HG03064 (cell line): Measurements from ENCODE around the gene SEC14L3.

Experiments
- ATAC-seq: cut with Tn5 transposase; IDR thresholded peaks from one replicate; pipeline ENCODE4 v1.9.1; 2021; ENCODE audit warnings: low read depth; ENCODE audit not compliant: unreplicated experiment

SEC14L3 gene

DNA sequence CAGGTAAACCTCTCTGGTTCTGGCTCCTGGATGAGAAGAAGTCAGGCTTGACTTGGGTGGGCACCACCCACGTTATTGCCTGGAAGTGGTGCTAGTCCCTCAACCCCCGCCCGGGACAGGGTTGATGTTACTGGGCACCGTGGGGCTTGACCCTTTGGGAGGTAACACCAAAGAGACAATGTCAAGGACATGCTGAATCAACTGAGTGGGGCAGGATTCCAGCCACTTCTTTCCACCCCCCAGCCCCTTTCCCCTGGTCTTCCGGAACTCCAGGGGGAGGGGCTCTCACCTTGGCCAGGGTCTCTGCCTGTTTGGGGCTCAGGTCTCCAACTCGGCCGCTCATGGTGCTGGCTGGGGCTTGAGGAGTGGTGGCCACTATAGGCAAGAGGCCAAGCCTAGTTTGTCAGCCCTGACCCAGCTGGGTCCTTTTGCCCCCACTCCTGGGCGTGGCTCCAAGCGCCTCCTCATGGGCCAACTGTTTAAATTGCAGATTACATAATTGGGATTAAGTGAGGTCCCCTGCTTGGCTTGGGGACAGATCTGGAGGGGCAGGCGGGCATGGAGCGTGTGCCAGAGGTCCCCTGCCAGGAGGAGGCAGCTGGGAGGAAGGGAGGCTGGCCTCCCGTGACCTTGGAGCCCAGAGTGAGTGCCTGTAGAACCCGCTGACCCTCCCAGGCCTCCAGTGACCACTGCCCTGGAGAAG is at the start of gene SEC14L3:
Gene SEC14L3, minus strand, starts transcription at position 402 of the 703 bp plus-strand sequence. Its CDS starts 59 bp downstream, at position 343.
- ATAC-seq: no peak

DNA sequence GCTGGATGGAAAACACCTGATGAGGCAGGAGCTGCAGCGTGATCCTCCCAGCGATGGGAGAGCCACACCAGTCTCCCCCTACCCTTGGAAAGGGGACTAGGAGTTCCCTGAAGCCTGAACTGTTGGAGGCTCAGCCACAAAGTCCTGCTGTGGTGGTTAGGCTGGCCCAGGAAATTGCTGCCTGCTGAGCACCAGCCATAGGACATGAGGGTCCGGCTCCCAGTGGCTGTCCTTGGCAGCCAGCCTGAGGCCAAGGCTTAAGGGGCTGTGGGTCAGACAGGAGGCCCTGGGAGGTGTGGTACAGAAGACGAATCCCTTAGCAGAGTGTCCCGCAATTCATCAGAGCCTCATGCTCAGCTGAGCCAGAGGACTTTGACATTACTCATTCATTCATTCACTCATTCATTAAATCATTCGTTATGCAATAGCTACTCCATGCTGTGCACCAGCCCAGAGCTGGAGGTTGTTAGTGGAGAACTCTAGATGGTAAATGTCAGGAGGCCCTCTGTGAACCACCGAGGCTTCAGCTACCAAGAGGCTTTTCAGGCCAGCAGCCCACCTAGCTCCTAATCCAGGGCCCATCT is 48.1 kb upstream of the SEC14L3 start:
- no peak for ATAC-seq

DNA sequence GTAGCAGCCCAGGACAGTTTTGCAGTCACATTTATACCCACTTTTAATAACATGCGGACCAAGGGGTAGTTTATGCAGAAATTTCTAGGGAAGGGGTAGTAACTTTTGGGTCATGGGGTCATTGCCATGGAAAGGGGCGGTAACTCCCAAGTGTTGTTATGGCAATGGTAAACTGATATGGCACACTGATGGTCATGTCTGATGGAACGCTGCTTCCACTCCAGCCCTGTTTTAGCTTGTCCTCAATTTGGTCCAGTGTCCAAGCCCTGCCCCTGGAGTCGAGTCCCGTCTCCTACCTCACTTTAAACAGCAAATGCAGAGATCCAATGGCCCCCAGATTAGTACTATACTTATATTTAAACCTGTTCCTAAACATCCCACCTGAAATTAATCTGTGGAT is 44.9 kb upstream of the SEC14L3 start:
- ATAC-seq: no peak

DNA sequence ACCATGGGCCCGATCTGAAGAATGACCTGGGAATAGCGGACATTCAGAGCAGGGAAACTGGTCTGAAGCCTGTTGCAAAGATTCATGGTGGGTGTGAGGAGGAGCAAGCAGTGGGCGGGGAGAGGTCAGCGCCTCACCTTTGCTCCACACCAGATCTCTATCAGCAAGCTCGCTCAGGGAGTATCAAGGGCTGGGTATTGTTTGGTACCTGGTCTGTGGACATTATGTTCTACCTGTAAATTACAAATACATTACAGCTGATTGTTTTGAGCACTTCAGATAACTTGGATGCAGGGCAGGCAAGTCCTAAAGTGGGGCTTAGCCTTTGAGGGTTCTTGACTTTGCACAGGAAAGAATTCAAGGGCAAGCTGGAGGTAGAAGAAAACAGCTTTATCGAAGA is 44.5 kb upstream of the SEC14L3 start:
- ATAC-seq: no peak

DNA sequence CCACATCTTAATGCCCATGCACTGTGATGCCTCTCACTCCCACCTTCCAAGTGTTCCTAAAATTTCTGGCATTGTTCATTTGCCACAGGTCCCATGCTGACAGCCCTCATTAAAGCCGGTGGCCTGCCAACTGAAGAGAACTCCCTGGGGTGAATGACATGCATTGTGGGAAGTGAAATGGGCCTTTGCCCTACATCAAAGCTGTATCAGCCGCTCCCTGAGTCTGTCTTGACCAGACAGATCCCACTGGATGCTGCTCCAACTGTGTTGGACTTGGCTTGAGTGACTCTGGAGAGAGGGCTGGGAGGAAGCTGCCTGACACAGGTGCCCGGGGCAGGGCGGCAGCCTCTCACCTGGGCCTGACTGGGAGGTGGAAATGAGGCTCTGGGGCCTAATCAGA is 42.4 kb upstream of the SEC14L3 start:
- no peak for ATAC-seq

DNA sequence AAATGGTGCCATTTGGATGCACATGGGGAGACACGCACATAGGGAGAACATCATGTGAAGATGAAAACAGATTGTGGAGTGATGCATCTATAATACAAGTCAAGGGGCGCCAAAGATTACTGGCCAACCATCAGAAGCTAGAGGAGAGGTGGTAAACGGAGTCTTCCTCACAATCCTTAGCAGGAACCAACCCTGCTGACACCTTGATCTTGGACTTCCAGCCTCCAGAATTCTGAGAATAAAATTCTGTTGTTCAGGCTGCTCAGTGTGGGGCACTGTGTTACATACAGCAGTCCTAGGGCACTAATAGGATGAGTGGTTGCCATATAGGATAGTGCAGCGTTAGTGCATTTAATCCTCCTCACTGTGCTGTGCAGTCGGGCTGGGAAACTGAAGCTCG is 41.6 kb upstream of the SEC14L3 start:
- ATAC-seq: no peak

DNA sequence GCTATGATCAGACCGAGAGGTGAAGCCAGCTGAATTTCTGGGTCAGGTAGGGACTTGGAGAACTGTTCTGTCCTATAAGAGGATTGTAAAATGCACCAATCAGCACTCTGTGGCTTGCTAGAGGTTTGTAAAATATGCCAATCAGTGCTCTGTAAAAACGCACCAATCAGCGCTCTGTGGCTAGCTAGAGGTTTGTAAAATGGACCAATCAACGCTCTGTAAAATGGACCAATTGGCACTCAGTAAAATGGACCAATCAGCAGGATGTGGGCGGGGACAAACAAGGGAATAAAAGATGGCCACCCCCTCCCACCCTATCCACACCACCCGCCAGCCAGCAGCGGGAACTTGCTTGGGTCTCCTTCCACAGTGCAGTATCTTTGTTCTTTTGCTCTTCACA is 40.1 kb upstream of the SEC14L3 start:
- no peak for ATAC-seq

DNA sequence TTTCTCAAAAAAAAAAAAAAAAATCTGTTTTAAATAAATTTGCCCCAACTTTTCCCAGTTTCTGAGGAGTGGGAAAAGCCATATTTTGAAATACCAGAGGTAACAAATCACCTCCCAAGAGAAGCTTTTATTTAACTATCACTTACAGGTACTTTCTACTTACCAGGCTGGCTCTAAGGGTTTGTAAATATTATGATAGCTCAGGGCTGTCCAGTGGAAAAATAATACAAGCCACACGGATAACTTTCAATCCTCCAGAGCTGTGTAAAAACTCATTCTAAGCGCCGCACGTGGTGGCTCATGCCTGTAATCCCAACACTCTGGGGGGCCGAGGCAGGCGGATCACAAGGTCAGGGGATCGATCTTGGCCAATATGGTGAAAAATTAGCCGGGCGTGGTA is 39.3 kb upstream of the SEC14L3 start:
- no peak for ATAC-seq

DNA sequence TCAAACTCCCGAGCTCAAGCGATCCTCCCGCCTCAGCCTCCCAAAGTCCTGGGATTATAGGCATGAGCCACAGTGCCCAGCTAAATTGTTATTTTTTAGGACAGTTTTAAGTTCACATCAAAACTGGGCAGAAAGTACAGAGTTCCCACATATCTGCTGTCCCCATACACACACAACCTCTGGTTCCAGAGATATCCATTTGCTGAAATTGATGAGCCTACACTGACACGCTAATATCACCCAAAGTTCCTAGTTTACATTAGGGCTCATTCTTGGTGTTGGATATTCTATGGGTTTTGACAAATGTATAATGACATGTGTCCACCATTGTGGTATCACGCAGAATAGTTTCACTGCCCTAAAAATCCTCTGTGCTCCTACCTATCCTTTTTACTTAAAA is 36.4 kb upstream of the SEC14L3 start:
- ATAC-seq: no peak

DNA sequence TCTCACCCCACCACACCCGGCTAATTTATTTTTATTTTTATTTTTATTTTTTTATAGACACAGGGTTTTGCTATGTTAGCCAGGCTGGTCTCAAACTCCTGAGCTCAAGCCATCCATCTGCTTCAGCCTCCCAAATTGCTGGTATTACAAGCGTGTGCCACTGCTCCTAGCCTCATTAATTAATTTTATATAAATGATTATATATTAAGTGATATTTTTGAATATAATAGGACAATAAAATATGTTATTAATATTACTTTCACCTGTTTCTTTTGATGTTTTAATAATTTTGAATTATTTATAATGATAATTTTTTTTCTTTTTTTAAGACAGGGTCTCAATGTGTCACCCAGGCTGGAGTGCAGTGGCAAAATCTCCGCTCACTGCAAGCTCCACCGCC is 35.9 kb upstream of the SEC14L3 start:
- no peak for ATAC-seq

DNA sequence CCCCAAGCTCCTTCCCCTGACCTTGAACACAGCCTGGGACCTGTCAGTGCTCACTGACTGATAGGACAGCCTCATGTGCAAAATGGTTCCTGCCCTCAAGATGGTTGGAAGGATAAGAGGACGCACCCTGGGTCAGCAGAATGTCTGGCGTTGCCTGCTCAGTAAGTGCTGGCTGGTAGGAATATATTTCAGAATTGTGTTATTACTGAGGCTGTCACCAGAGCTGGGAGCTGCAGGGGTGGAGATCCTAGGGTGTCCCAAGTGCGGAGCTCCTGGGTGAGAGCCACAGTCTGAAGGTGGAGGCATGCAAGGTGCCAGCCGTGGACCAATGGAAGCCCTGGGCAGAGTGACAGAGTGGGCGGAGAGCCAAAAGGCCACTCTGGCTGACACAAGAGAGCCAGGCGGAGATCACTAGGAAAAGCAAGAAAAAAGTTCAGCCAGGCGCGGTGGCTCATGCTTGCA is 34.7 kb upstream of the SEC14L3 start:
- ATAC-seq: no peak

DNA sequence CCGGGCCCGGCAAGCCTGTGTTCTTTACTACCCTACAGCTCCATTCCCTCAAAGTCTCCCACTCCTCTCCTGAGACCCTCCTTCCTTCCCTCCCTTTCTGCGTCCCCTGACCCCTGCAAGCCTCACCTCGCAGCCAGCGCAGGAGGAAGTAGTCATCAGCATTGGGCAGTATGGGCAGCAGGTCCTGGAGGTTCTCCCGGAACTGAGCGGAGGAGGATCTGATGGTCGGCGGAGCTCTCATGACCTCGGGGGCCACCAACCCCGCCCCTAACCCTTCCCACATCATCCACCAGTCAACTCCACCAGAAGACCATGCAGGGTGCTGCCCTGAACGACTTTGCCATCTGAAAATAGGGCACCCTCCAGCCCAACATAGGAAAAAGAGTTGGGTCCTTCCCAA is 31.7 kb upstream of the SEC14L3 start:
- no peak for ATAC-seq

DNA sequence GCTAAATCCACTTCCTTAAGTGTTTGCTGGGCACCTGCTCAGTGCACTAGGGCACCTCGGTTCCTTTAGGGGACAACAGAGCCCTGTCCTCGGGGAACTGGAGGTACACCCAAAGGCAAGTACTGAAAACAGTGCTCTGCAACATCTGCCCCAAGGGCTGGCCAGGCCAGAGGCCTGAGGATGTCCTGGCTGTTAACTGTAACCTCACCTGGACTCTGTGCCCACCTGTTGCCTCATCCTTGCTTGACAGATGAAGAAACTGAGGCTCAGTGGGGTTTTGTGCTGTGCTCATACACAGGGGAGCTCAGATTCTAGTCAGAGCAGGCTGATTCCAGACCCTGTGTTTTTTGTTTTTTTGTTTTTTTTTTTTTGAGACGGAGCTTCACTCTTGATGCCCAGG is 31.1 kb upstream of the SEC14L3 start:
- ATAC-seq: no peak

DNA sequence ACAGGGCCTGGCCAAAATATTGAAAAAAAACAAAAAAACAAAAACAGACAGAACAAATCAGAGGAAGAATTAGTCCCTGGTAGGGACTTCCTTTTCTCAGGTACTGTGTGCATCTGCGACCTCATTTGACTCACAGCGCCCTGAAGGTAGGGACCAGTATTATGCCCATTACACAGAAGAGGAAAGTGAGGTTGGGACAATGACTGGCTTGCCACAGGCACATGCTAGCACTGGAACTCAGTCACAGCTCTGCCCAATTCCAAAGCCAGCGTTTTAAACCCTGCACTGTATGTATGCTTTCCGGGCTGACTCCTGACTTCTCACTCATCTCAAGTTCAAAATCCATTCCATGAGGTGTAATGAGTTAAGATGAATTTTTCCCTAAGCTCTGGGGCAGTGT is 30.3 kb upstream of the SEC14L3 start:
- no peak for ATAC-seq

DNA sequence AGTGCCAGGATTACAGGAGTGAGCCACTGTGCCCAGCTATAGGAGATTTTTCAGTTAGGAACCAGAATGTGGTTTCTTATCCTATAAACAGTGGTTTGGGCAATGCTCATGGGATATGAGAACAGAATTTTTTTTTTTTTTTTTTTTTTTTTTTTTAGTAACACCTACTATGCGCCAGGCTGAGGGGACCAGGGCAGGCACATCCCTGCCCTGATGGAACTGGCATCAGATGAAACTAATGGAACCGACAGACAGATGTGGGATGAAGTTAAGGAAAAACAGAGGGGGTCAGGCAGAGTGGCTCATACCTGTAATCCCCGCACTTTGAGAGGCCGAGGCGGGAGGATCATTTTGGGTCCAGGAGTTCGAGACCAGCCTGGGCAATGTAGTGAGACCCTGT is 28.8 kb upstream of the SEC14L3 start:
- ATAC-seq: no peak

DNA sequence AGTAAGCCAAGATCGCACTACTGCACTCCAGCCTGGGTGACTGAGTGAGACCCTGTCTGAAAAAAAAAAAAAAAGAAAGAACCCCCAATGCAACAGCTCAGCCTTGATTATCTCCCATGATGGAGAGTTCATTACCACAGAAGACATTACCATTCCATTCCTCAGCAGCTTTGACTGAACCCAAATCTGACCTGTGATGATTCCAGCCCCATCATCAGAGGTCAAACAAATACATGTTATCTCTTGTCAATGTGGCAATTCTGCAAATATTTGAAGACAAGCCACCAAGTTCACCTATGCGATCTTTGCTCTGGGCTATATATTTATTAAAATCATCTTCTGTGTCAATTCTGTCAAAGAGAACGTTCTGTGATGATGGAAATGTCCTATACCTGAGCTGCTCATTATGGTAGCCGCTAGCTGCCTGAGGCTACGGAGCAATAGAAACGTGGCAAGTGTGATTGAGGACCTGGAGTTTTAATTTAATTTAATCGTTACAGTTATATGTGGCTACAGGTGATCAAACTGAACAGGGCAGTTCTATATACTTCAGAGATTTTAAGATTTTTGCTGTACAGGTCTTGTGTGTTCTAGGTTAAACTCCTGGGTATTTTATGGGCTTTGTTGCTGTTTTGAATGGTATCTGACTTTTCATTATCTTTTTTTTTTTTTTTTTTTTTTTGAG is 25.8 kb upstream of the SEC14L3 start:
- ATAC-seq: no peak

DNA sequence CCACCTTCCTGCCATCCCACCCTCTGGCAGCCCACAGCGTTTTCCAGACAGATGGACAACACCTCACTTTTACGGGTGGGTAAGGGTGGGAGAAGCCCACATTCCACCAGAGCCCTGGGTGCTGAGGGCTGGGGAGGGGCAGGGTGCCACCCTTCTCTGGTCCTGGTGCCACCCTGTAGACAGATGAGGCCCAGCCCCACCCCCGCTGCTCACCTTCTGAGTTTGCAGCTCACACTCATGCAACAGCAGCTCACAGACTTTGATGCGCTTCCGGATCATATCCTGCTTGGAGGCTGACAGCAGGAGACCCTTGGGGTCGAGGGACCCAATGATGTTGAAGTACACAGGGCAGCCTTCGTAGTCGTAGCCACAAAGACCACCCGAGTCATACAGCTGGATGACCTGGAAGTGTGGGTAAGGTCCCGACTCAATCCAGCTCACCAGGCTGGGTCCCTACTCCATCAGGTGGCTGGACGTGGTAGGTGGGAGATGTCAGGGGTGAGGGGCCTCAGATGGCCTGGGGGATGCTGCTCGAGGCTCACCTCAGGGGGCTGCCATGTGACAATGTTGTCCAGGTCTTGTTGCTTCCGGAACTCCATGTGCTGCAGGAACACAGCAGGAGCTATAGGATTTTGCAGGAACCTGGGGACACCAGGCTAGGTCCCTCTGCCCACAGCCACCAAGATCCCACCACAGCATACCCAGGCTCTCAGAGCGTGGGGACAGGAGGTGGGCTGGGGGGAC is 23.4 kb upstream of the SEC14L3 start:
- ATAC-seq: no peak

DNA sequence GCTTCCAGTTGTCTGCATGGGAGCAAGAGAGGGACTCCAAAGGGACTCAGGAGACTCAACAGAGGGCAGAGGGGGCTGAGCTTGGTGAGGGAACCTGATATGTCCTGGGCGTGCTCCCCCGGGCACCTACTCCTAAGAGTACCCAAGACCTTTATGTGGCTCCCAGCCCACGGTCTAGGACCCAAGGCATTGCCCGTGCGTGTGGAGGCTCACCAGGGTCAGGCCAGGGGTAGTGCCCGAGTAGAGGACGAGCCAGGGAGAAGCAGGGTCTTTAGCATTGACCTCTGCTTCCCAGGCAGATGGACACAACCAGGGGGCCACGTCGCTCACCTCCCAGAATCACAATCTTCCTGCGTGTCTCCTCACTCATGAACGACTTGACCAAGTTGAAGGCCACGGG is 20.3 kb upstream of the SEC14L3 start:
- no peak for ATAC-seq

DNA sequence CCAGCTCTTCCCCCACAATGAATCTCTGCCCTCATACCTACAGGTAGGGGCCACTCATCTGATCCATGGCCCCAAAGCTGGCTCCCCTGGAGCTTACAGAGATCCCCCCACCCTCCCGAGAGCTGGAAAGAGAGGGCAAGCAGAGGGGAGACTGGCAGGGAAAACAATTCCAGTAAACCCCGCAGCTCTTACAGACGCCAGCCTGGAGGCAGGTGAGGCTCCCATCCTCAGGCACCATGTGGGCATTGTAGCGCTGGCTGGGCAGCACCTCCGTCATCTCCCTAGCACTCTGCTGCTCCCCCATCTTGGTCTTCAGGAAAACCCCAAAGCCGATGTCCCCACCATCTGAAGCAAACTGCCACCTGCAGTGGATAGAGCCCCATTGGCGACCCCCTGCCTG is 19.6 kb upstream of the SEC14L3 start:
- no peak for ATAC-seq

DNA sequence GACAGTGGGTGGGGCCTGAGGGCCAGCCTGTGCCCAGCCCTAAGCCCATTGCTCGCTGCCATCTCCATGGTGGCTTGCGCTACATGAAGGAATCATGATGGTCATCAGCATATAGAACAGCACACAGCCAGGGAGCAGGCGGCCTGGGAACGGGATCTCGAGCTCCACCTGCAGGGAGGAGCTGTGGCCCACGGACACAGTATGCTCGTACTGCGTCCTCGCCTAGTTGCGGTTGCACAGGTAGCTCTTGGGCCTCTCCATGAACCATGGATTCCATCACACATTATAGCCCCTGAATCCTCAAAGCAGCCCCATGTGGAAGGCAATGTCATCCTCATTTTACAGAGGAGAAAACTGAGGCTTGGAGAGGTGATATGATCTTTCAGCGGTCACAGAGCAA is 18.6 kb upstream of the SEC14L3 start:
- ATAC-seq: no peak

DNA sequence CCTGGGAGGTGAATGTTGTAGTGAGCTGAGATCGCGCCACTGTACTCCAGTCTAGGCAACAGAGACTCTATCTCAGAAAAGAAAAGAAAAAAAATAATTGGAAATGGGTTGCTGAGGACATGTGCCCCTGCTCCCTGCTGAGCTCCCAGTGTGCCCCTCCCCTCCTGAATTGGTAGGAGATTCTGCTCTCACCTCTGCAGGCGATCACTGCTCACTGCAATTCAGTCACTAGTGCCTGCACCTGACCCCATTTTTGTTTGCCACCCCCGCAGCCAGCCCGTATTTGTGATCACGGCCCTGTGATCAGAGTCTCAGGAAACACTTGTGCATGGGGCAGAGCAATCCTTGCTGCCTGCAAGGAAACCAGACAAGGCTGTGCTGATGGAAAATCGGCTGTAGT is 16.3 kb upstream of the SEC14L3 start:
- no peak for ATAC-seq
